GM18511 (cell line): ENCODE results near the gene TGM1.
A peak's percentile ranks its signal among the peaks of the same experiment; 100 is the strongest.
"Not testable (repeated sequence)": the region's sequence is repeated elsewhere in the genome, so short reads cannot be mapped to it uniquely, and the experiment has no call there.

Experiments
- ATAC-seq: cut with Tn5 transposase; IDR thresholded peaks from one replicate; pipeline ENCODE4 v1.9.1; 2021; ENCODE audit warnings: mild to moderate bottlenecking, moderate library complexity; ENCODE audit not compliant: unreplicated experiment

TGM1 gene

DNA sequence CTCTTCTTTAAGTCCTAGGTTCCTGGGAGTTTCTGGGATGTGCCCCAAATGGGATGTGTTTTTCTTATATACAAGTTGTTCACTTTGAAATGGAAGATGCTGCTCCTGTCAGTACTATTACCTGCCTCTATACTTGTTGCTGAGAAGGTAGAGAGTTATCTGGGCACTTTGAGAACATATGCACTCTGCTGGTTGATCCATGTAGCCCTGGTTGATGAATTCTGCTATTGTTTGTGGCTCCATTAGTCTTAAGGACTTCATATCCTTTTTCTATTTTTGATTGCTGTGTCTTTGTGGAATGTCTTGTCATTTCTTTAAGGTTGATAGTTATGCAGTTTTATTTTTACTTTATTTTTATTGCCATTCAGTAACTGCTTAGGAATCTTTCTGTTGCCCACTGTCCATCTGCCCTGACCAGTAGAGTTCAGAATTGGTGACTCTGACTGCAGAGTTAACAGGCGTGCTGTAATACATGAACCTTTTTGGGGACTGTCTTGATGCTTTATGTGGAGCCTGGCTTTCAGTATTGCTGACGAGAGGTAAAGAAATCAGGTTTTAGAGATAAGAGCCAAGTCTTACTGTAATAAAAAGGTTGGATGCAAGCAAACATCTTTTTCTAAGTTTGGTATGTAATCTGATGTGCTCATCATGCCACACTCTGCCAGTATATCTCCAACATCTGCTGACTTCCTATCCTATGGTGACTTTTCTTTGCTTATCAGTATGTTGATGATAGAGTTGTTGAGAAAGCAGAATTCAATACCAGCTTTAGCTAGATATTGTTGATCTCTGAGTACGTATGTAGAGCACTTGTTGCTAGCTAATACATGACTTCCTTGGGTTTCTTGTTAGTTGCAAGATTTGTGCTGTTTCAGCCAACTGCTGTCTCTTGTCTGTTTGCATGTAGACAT is 28.6 kb downstream of the TGM1 start:
- no peak for ATAC-seq

DNA sequence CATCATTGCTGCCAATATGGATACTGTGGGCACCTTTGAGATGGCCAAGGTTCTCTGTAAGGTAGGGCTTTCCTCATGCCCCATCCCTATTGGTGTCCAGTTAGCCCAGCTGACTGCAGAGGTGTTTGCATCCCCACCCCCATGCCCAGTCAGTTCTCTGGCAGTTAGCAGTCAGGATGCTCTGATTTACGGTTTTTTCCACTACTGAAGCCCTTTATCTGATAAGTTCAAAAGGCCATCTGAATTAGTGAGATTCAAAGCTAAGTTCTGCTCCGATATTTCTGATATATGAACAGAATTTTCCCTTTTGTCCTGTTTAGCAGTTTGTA is 29.5 kb downstream of the TGM1 start:
- ATAC-seq, result no peak

DNA sequence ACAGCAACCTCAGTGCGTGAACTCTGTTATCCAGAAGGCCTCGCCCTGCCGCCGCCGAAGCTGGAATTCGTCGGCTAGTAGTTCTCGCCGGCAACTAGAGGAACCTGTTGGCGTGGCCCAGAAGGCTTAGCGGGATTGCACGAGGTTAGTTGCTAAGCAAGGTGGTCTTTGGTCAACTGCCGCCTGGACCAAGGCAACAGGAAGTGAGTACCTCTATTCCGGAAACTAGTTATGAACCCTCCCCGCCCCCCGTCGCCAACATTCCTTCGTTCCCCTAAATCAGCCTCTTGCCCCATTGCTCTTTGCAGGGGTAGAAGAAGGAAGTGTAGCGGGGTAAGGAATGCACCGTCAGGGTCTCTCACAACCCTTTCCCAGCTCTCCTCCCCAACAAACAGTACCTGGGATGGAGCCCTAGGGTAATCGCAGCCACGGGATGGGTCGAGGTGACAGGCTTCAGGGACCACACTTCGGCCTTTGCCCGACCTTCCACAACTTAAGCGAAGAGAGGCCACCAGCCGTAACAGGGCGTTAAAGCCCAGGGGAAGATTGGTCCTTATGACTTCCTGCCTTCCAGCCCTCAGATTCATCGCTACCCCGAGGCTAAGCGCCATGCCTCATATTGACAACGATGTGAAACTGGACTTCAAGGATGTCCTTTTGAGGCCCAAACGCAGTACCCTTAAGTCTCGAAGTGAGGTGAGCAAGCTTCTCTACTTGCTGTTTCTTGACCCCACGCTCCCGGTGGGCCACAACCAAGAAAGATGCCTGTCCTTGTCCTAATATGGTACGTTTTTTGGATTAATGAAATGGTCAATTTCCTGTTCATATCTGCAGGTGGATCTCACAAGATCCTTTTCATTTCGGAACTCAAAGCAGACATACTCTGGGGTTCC is 30.1 kb downstream of the TGM1 start, which contains the start of gene GMPR2:
GMPR2 (plus strand) TSS at position 285 of the 893 bp plus-strand sequence; CDS start at position 610, 325 bp downstream.
- peak; percentile 71 for ATAC-seq

DNA sequence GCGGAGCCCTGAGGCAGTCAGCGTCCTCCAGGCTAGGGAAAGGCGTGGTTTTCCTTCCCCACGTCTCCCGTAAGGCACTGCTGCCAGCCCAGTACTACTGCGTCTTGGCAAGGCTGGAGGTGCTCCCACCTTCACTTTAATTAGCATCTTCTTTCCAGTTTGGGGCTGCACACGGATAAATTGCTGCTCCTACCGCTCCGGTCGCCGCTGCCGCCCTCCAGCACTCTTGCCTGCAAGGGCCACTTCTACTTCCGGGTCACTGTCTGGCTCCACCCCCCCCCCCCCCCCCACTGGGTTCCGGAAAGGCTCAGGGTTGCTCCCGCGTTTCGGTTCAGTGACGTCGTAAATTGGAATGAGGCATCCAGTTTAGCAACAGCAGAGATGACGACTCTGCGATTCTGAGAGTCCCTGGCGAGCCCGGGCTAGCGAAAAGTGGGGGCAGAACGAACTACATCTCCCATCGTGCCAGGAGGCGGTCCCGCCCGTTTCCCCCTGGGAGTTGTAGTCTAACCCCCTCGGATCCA is 30.8 kb downstream of the TGM1 start, which contains the start of gene NEDD8:
NEDD8 (minus strand) TSS at position 247 of the 524 bp plus-strand sequence; CDS start at position 147, 100 bp downstream.
- ATAC-seq, result peak; percentile 82

DNA sequence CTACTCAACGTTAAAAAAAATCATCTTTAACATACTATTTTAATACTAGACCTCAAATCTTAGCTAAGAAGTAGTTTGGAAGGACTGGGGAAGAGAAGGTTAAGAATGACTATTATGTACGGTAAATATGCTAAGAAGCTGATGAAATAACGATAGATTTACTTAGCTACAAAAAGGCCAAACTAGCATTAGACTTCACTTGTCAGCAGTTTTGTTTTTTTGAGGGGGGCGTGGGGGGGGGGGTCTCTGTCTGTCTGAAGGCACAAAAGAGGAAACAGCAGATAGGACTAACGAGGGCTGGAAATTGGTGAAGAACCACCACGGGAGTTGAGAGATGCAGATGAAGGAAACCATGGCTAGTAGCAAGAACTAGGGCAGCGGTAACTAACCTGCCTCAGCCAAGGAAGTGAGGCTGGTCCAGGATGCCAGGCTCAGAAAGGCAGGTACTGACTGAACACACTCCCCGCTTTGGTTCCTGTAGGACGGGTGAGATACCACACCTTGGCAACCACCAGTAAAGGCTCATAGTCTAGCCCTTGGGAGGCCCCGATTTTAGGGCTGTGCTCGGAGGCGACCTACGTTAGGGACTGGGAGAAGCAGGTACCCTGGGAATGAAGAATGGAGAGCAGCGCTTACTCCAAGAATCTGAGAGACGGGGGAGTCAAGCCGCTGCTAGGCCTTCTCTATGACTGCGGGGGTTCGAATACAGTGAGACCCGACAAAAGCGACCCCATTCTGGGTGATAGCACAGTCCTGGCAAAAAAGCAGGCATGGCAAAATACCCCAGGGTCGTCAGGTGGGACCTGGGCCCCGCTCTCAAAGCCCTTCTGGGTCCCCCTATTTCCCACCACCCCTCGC is 31.5 kb downstream of the TGM1 start:
- ATAC-seq, result peak; percentile 17

DNA sequence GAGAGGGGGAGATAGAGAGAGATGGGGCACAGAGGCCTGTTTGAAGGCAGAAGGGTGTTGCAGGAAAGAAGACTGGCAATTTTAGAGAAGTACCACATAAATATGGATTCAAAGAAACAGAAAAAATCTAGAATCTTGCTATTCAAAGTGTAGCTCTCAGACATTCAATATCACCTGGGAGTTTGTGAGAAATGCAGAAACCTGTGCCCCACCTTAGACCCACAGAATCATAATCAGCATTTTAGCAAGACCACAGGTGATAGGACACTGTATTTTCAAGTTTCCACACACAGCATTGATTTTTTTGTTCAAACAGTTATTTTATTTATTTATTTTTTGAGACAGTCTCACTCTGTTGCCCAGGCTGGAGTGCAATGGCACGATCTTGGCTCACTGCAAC is 34.1 kb downstream of the TGM1 start:
- no peak for ATAC-seq

DNA sequence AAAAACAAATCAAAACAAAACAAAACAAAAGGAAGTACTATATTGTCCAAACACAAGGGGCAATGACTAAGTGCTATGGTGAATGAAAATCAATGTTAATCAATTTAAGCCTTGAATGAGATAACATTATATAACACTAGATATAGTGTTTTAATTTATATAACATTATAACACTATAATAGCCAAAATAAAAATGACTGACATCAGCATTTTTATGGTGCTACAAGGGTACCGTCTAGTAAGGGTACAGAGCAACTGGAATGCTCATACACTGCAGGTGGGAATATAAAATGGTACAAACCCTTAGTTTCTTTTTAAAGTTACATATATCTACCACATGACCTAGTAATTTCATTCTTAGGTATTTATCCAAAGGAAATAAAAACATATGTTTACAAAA is 36.5 kb downstream of the TGM1 start:
- ATAC-seq, result no peak

DNA sequence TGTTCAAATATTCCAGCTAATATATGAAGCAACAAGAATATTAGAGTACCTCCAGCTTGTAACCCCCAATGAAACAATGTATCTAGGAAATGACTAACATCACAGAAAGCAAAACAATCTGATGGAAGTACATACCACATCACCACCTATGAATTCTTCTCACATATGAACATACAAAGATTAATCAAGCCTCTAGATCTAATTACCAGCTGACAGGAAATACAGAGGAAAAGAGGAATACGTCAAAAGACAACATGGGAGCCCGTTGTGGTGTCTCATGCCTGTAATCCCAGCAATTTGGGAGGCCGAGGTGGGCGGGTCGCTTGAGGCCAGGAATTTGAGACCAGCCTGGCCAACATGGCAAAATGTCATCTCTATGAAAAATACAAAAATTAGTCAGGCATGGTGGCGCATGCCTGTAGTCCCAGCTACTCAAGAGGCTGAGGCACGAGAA is 38.3 kb downstream of the TGM1 start:
- no peak for ATAC-seq

DNA sequence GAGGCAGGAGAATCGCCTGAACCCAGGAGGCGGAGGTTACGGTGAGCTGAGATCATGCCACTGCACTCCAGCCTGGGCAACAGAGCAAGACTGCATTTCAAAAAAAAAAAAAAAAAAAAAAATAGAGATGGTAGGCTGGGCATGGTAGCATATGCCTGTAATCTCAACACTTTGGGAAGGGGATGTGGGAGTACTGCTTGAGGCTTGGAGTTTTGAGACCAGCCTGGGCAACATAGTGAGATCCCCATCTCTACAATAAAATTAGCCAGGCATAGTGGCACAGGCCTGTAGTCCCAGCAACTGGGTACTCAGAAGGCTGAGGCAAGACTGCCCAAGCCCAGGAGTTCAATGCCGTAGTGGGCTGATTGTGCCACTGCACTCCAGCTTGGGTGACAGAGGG is 40.0 kb downstream of the TGM1 start:
- not testable (repeated sequence) for ATAC-seq

DNA sequence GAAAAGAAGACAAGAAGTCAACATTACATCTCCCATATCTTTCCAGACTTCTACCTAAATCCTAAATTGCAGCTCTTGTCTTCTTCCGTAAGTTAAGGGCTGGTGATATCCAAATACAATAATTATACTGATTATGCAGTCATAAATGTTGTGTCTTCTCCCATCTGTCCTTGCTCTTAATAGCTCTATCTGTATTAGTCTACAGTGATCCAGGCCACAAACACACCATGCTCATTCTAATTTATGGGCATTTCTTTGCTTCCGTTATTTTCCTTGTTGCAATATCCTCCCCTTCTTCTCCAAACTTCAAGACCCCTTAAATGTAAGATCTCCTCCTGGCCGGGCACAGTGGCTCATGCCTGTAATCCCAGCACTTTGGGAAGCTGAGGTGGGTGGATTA is 43.5 kb downstream of the TGM1 start:
- no peak for ATAC-seq

DNA sequence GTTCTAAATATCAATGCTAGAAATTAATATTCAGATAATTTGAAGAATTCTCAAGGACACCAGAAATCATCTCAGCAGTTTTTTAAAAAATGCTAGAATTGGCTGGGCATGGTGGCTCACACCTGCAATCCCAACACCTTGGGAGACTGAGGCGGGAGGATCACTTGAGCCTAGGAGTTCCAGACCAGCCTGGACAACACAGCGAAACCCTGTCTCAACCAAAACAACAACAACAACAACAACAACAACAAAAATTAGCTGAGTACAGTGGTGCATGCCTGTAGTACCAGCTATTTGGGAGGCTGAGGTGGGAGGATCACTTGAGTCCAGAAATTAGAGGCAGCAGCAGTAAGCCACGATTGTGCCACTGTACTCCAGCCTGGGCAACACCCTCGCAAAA is 43.9 kb downstream of the TGM1 start:
- no peak for ATAC-seq

DNA sequence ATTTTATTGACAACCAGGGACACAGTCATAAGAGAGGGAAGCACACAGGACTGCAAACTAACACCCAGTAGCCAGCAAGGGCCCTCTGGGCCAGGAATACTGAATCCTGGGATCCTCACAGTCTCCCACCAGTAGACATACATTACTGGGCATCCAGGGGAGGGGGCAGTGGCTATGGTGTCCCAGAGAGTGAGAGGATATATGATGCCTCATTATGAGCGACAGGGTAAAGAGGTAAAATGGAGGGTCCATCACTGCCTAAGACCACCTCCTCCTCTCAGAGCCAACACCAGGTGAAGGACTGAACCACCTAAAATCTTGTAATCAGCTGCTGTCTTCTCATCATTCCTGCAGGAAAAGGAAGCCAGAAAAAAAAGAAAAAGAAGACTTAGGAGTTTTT is 46.1 kb downstream of the TGM1 start:
- ATAC-seq, result not testable (repeated sequence)

DNA sequence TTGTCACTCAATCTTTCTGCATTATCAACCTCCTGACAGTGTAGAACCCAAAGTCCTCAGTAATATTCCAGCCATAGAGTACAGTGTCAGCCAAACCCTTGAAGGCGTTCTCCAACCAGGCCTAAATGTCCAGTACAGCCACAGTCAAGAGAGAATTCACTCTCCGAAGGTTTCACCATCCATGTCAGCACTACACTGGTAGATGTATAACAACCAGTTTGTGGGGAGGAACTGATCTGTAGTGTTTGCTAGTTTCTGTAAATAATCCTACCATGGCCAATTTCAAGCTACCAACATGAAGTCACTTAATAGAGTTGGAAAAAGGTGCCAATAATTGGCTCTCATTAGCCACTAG is 46.7 kb downstream of the TGM1 start:
- no peak for ATAC-seq

DNA sequence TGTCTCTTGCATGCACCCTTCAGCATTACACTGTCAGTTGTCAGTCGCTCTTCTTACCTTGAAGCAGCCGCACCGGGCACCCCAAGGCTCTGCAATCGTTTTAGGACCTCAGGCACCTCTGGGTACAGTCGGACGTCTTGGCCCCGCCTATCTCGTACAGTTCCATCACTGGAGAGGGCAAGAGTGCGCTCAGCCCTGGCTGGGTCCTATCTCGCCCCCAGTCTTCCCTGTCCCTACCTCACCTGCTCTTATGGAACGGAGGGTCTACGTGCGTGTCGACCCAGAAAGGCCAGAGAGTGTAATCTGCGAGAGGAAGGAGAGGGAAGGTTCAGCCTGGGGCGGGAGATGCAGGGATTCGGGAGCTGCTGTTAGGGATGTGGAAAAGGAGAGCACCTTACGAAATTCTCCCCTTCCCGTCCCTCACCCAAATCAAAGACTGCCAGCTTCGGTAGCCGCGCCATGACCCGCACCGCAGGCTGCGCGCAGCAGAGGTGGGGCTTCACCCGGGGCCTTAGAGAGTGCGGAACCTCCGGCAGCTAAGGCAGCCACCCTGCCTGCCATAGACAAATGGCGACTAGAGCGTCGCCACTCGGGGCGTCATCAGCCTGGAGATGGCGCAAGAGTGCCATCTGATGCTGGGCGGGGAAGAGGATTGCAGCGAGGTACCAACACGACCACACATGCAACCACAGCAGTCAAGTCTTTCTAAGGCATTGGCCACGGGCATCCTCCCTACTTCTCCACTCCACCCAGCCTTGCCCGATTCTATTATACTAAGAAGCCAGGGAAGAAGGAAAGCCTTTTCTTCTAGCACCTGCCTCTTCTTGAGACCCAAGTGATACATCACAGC is 47.3 kb downstream of the TGM1 start, which contains the start of gene MDP1:
MDP1 (minus strand) TSS at position 572 of the 850 bp plus-strand sequence; CDS start at position 461, 111 bp downstream.
- peak; percentile 73 for ATAC-seq

DNA sequence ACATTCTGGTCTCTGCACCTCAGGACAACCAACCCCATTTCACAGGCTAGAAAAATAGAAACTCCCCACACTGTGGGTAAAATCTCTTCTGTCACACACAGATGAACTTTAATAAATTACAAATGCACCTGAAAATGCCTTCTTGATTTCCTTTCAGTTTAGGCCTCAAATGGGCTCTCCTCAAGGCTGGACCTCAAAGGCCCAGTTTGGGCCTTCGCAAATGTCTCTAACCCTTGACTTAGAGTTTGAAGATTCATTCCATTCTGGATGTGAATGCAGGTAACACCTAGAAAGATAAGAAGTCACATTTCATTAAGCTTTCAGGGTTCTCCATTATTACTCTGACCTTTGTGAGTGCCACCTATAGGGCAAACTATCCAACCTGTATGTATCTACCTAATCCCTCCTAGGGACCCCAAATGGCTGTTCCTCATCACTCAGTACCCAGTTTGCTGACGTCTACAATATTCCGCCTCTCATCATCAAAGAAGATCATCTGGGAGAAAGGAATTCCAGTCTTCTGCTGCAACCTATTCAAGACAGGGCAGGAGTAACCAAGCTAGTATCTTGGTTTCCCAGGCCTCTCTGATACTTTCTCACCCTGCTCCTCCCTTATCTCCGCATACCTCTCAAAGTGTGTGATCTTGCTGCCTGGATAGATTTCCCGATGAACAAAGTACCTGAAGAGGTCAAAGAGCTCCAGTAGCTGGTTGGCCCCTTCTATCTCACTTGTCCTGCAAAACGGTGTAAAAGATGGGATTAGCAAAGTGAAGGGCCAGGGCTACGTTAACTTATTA is 48.9 kb downstream of the TGM1 start:
- ATAC-seq, result no peak

DNA sequence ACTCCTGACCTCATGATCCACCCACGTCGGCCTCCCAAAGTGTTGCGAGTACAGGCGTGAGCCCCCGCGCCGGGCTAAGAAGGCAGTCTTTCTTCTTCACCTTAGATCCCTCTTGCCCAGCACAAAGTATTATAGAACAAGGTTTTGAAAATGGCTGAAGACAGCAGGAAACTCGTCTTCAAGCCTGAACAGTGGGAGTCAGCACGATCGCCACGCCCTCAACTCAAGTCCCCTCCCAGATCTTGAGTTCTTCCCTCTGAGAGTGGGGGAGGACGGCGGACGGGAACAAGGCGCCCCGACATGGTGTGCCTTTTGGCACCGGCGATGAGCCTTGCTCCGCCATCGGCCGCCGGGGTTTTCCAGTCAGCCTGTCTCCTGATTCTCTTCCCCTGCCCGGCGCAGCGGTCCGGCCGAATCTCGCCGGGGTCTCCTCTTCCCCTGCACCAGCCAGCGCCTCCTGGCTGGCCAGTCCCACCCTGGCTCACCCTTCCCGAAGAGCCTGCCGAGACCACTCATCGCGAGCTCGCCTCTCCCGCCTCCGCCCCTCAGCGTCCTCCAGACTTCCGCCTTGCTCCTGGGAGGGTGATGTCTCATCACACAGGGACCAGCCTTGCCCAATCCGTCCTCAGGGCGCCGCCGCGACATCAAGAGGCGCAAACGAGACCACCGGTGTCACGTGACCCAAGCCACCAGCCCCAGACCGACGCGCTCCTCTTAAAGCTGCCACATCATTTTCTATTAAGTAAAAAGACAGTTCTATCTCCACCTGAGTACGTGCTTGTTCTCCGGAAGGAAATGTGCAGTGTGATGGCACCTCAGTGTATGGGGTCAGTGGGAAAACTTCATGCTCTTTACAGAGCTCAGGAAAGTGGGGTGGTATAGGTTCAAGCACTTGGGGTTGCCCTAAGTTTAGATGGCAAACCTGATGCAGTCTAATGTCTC is 49.8 kb downstream of the TGM1 start, which contains the start of gene CHMP4A:
CHMP4A (minus strand) TSS at position 565 of the 942 bp plus-strand sequence; CDS start at position 516, 49 bp downstream.
- ATAC-seq, result peak; percentile 73

DNA sequence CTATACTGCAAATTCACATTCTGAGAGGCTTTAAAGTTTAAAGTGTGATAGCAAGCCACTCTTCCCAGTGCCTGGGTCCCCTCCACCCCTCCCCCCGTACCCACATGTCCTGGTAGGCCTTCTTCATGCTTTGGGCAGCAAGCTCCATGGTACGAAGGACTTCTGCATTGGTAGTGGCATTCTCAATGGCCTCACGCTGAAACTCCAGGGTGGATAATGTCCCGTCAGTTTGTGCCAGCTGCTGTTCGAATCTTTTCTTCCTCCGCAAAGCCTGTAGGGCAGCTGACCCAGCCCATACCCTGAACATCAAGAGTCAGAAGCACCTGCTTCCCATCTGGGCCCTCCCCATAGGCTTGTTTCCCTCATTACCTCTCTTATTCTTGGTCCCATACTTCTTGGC is 51.7 kb downstream of the TGM1 start:
- no peak for ATAC-seq
